Neural progenitor cell (in vitro differentiated cells): ENCODE results near the gene RDM1. TPM values are rescaled to one million over a fixed set of nuclear protein-coding genes. Genes with fewer than 3 reads are reported as not detected.

ENCODE experiments used
- DNase-seq: peaks from one replicate; pipeline ENCODE4 v3.0.0-alpha.2; 2016; ENCODE audit warnings: low spot score
- H2AFZ ChIP-seq: fragments of 200-600 bp; sonication (generic); replicated peaks from 2 replicates; pipeline ENCODE4 v1.6.1; 2016; ENCODE audit warnings: antibody characterized with exemption
- H3F3A ChIP-seq: fragments of 200-600 bp; sonication (generic); 2 replicates; pipeline ENCODE4 v1.6.1; 2016; ENCODE audit warnings: antibody characterized with exemption, low read depth
- H3K27ac ChIP-seq: fragments of 200-600 bp; sonication (generic); 2 replicates; pipeline ENCODE4 v1.5.1; 2016; ENCODE audit warnings: mild to moderate bottlenecking
- H3K27me3 ChIP-seq: fragments of 200-600 bp; sonication (generic); 2 replicates; pipeline ENCODE4 v1.6.1; 2016; ENCODE audit warnings: mild to moderate bottlenecking, moderate library complexity
- H3K36me3 ChIP-seq: fragments of 200-600 bp; sonication (generic); 2 replicates; pipeline ENCODE4 v1.5.1; 2016
- H3K4me1 ChIP-seq: fragments of 200-600 bp; sonication (generic); 2 replicates; pipeline ENCODE4 v1.6.1; 2016; ENCODE audit warnings: mixed run types
- H3K4me2 ChIP-seq: fragments of 200-600 bp; sonication (generic); 2 replicates; pipeline ENCODE4 v1.6.1; 2016
- H3K4me3 ChIP-seq: fragments of 200-600 bp; sonication (generic); 2 replicates; pipeline ENCODE4 v1.5.1; 2016
- H3K79me2 ChIP-seq: fragments of 200-600 bp; sonication (generic); 2 replicates; pipeline ENCODE4 v1.6.1; 2016; ENCODE audit warnings: low read depth
- H3K9ac ChIP-seq: fragments of 200-600 bp; sonication (generic); 2 replicates; pipeline ENCODE4 v1.6.1; 2016
- H3K9me3 ChIP-seq: fragments of 200-600 bp; sonication (generic); 2 replicates; pipeline ENCODE4 v1.5.1; 2016; ENCODE audit warnings: low read depth
- H4K20me1 ChIP-seq: fragments of 200-600 bp; sonication (generic); 2 replicates; pipeline ENCODE4 v1.6.1; 2016; ENCODE audit warnings: low read depth
- H3K27ac Mint-ChIP-seq: 3 replicates; pipeline ENCODE4 v1.8.0; 2021; ENCODE audit warnings: mixed read lengths
- H3K27me3 Mint-ChIP-seq: 2 replicates; pipeline ENCODE4 v1.8.0; 2022; ENCODE audit warnings: low read depth, mild to moderate bottlenecking, inconsistent platforms, moderate library complexity, mixed read lengths; ENCODE audit not compliant: insufficient read depth
- H3K36me3 Mint-ChIP-seq: 3 replicates; pipeline ENCODE4 v1.8.0; 2021; ENCODE audit warnings: mixed read lengths
- H3K4me1 Mint-ChIP-seq: 3 replicates; pipeline ENCODE4 v1.8.0; 2021; ENCODE audit warnings: mixed read lengths
- H3K4me3 Mint-ChIP-seq: 3 replicates; pipeline ENCODE4 v1.8.0; 2021; ENCODE audit warnings: mild to moderate bottlenecking, moderate library complexity, mixed read lengths
- H3K9me3 Mint-ChIP-seq: 3 replicates; pipeline ENCODE4 v1.8.0; 2020; ENCODE audit warnings: mixed read lengths
- EZH2 ChIP-seq: fragments of 200-600 bp; sonication (generic); IDR thresholded peaks from 2 replicates; pipeline ENCODE4 v1.6.1; 2017; ENCODE audit warnings: antibody characterized with exemption, mild to moderate bottlenecking, moderate library complexity
- EZH2phosphoT487 ChIP-seq: fragments of 200-600 bp; sonication (generic); IDR thresholded peaks from 2 replicates; pipeline ENCODE4 v1.6.1; 2017; ENCODE audit warnings: antibody characterized with exemption
- total RNA-seq: library from RNA; depleted of rRNA; stranded (reverse); fragments of >200 nt; gene quantifications from 2 replicates; pipeline ENCODE4 v1.2.3, GENCODE V29; 2015; ENCODE audit warnings: low replicate concordance
- TF ChIP-seq, protein P1 (sequence below): fragments of 200-600 bp; sonication (generic); IDR thresholded peaks from 2 replicates; pipeline ENCODE4 v1.5.1; 2017; ENCODE audit warnings: antibody characterized with exemption, mild to moderate bottlenecking

RDM1 gene
- total RNA-seq, 1 donor from 2014 or later, result 28.8 TPM

DNA sequence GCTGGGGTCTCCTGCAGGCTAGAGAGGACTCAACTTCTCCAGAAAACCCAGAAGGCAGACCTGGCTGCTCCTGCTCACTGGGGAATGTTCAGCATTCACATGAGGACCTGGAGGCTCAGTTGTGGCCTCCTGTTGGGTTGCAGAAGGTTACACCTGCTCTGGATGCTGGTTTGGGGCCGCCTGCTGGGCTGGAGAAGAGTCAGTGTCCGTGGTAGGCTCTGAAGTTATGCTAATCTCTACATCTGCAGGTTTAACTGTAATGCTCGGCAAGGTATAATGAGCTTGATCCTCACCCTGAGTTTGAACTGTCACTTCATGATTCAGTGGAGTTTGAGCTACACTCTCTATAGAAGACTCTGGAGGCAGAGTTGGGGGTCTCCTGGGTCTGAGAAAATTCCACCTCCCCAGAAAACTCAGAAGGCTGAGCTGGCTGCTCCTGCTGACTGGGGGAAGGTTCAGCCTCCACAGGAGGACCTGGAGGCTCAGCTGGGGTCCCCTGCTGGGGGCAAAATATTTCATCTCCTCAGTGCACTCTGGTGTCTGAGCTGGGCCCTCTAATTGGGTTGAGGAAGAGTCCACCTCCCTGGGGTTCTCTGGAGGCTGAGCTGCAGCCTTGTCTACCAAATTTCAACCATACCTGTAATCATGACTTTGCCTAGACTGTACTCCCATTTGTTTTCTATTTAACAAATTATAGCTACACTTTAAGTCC is 23.5 kb downstream of the RDM1 start:
- no peaks in the 10 kb centered on the region for H3F3A ChIP-seq
- no peak overlapping the region for H3K4me3 ChIP-seq
- no peaks in the 10 kb centered on the region for H3K9me3 Mint-ChIP-seq
- no peaks in the 10 kb centered on the region for H3K79me2 ChIP-seq
- no peaks in the 10 kb centered on the region for H4K20me1 ChIP-seq
- no peak overlapping the region for H3K27ac ChIP-seq
- H3K4me3 Mint-ChIP-seq, result no peak overlapping the region
- no peak overlapping the region for H3K4me2 ChIP-seq
- no peak overlapping the region for H3K9ac ChIP-seq
- no peaks in the 10 kb centered on the region for H3K36me3 Mint-ChIP-seq
- DNase-seq, result no peak
- no peaks in the 10 kb centered on the region for H3K9me3 ChIP-seq
- no peak overlapping the region for H3K27ac Mint-ChIP-seq
- no peaks in the 10 kb centered on the region for H3K27me3 ChIP-seq
- no peaks in the 10 kb centered on the region for H3K4me1 ChIP-seq
- H3K27me3 Mint-ChIP-seq, result peaks cover 4% of the 10 kb centered on the region
- TF ChIP-seq, protein P1, sequence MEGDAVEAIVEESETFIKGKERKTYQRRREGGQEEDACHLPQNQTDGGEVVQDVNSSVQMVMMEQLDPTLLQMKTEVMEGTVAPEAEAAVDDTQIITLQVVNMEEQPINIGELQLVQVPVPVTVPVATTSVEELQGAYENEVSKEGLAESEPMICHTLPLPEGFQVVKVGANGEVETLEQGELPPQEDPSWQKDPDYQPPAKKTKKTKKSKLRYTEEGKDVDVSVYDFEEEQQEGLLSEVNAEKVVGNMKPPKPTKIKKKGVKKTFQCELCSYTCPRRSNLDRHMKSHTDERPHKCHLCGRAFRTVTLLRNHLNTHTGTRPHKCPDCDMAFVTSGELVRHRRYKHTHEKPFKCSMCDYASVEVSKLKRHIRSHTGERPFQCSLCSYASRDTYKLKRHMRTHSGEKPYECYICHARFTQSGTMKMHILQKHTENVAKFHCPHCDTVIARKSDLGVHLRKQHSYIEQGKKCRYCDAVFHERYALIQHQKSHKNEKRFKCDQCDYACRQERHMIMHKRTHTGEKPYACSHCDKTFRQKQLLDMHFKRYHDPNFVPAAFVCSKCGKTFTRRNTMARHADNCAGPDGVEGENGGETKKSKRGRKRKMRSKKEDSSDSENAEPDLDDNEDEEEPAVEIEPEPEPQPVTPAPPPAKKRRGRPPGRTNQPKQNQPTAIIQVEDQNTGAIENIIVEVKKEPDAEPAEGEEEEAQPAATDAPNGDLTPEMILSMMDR, result no peak
- TF ChIP-seq EZH2 (no peak), EZH2phosphoT487 (no peak)
- no peak overlapping the region for H2AFZ ChIP-seq
- H3K36me3 ChIP-seq, result no peaks in the 10 kb centered on the region
- H3K4me1 Mint-ChIP-seq, result no peaks in the 10 kb centered on the region

GRCh38 chr17:35906191-35906925 is 24.2 kb downstream of the RDM1 start:
- no peak overlapping the region for H3K4me3 ChIP-seq
- H3K4me1 Mint-ChIP-seq, result no peaks in the 10 kb centered on the region
- no peaks in the 10 kb centered on the region for H3K36me3 Mint-ChIP-seq
- H3K27ac ChIP-seq, result no peak overlapping the region
- no peaks in the 10 kb centered on the region for H3K4me1 ChIP-seq
- H3K9ac ChIP-seq, result no peak overlapping the region
- no peak overlapping the region for H2AFZ ChIP-seq
- TF ChIP-seq EZH2 (no peak), EZH2phosphoT487 (no peak)
- TF ChIP-seq, protein P1, result no peak
- H3K36me3 ChIP-seq, result no peaks in the 10 kb centered on the region
- no peaks in the 10 kb centered on the region for H3K9me3 Mint-ChIP-seq
- H4K20me1 ChIP-seq, result no peaks in the 10 kb centered on the region
- no peaks in the 10 kb centered on the region for H3K27me3 ChIP-seq
- H3K27ac Mint-ChIP-seq, result no peak overlapping the region
- H3K9me3 ChIP-seq, result no peaks in the 10 kb centered on the region
- H3K4me3 Mint-ChIP-seq, result no peak overlapping the region
- DNase-seq, result no peak
- no peak overlapping the region for H3K4me2 ChIP-seq
- H3F3A ChIP-seq, result no peaks in the 10 kb centered on the region
- H3K79me2 ChIP-seq, result no peaks in the 10 kb centered on the region
- H3K27me3 Mint-ChIP-seq, result peaks cover 4% of the 10 kb centered on the region

GRCh38 chr17:35903451-35903850 is 27.1 kb downstream of the RDM1 start:
- H2AFZ ChIP-seq, result no peak overlapping the region
- H3K27ac ChIP-seq, result no peak overlapping the region
- Mint-ChIP-seq H3K4me3 (no peak overlapping the region), H3K36me3 (no peaks in the 10 kb centered on the region), H3K27me3 (peaks cover 2% of the 10 kb centered on the region), H3K27ac (no peak overlapping the region), H3K9me3 (no peaks in the 10 kb centered on the region), H3K4me1 (peaks cover 11% of the 10 kb centered on the region)
- no peaks in the 10 kb centered on the region for H3F3A ChIP-seq
- no peak for DNase-seq
- TF ChIP-seq, protein P1, result no peak
- TF ChIP-seq EZH2phosphoT487 (no peak), EZH2 (no peak)
- H3K4me1 ChIP-seq, result no peaks in the 10 kb centered on the region
- no peak overlapping the region for H3K4me3 ChIP-seq
- H3K27me3 ChIP-seq, result no peaks in the 10 kb centered on the region
- H3K4me2 ChIP-seq, result no peak overlapping the region
- H3K9ac ChIP-seq, result no peak overlapping the region
- H3K9me3 ChIP-seq, result no peaks in the 10 kb centered on the region
- no peaks in the 10 kb centered on the region for H4K20me1 ChIP-seq
- no peaks in the 10 kb centered on the region for H3K36me3 ChIP-seq
- no peaks in the 10 kb centered on the region for H3K79me2 ChIP-seq
